Hepatocyte (in vitro differentiated cells): ENCODE results near the gene ITGB1BP1.

Source experiments
- CTCF ChIP-seq: fragments of 200-600 bp; sonication (generic); IDR thresholded peaks from 2 replicates; pipeline ENCODE4 v1.5.1; 2016; ENCODE audit warnings: antibody characterized with exemption, mild to moderate bottlenecking; ENCODE audit not compliant: poor library complexity
- EZH2 ChIP-seq: fragments of 200-600 bp; sonication (generic); IDR thresholded peaks from 2 replicates; pipeline ENCODE4 v1.6.1; 2016; ENCODE audit warnings: antibody characterized with exemption, mild to moderate bottlenecking, borderline replicate concordance
- EZH2phosphoT487 ChIP-seq: fragments of 200-600 bp; sonication (generic); IDR thresholded peaks from one replicate; pipeline ENCODE4 v1.6.1; 2018; ENCODE audit warnings: antibody characterized with exemption, mild to moderate bottlenecking, low read depth, moderate library complexity; ENCODE audit not compliant: unreplicated experiment, severe bottlenecking

GRCh38 chr2:9390991-9391390 is 32.3 kb downstream of the ITGB1BP1 start:
- no peak for TF ChIP-seq CTCF
- no peak for TF ChIP-seq EZH2
- no peak for TF ChIP-seq EZH2phosphoT487
